ENCODE results near the gene UBASH3B.

Gene UBASH3B

DNA sequence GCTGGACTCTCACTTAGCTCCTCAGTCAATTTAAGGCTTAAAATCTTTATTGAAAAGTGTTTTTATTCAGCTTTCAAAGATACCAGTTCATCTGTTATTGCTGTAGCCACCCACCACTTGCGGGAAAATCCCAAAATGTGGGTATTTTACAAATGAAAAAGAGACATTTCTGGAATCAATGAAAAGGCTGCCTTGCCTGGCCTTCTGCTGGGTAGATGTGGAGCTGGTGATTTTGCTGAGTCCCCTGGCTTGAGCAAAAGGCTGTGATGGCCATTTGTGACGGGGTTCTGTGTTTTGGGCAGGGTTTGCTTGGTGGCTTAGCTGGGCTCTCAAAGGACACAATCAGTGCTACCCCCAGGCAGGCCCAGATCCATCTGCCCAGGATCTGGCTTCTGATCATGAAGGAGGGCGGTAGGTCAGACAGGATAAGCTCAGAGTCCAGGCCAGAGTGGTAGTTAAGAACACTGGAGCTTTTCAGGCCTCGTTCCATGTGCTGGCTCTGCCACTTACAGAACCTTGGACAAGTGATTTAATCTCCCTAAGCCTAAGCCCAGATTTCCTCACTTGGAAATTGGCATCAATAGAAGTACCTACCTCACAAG is 36.1 kb downstream of the UBASH3B start:
- TF ChIP-seq FOXP2 (optimal IDR thresholded peaks at IDR 0.05; ENCODE audit: borderline replicate concordance, extremely low read depth, extremely low read length, insufficient read depth) (no peak), SIN3A (IDR thresholded peaks at IDR 0.05; ENCODE audit: borderline replicate concordance, insufficient read depth, low read length) (no peak), POLR2AphosphoS5 (IDR thresholded peaks at IDR 0.05; ENCODE audit: low read depth, low read length) (no peak), TAF1 (IDR thresholded peaks at IDR 0.05; ENCODE audit: borderline replicate concordance, insufficient read depth, low read length) (no peak)
- TF ChIP-seq, protein P1, sequence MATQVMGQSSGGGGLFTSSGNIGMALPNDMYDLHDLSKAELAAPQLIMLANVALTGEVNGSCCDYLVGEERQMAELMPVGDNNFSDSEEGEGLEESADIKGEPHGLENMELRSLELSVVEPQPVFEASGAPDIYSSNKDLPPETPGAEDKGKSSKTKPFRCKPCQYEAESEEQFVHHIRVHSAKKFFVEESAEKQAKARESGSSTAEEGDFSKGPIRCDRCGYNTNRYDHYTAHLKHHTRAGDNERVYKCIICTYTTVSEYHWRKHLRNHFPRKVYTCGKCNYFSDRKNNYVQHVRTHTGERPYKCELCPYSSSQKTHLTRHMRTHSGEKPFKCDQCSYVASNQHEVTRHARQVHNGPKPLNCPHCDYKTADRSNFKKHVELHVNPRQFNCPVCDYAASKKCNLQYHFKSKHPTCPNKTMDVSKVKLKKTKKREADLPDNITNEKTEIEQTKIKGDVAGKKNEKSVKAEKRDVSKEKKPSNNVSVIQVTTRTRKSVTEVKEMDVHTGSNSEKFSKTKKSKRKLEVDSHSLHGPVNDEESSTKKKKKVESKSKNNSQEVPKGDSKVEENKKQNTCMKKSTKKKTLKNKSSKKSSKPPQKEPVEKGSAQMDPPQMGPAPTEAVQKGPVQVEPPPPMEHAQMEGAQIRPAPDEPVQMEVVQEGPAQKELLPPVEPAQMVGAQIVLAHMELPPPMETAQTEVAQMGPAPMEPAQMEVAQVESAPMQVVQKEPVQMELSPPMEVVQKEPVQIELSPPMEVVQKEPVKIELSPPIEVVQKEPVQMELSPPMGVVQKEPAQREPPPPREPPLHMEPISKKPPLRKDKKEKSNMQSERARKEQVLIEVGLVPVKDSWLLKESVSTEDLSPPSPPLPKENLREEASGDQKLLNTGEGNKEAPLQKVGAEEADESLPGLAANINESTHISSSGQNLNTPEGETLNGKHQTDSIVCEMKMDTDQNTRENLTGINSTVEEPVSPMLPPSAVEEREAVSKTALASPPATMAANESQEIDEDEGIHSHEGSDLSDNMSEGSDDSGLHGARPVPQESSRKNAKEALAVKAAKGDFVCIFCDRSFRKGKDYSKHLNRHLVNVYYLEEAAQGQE (IDR thresholded peaks at IDR 0.05; ENCODE audit: insufficient read depth in 1 of 2, low read depth in 2 of 2, low read length in 2 of 2) = no peak

DNA sequence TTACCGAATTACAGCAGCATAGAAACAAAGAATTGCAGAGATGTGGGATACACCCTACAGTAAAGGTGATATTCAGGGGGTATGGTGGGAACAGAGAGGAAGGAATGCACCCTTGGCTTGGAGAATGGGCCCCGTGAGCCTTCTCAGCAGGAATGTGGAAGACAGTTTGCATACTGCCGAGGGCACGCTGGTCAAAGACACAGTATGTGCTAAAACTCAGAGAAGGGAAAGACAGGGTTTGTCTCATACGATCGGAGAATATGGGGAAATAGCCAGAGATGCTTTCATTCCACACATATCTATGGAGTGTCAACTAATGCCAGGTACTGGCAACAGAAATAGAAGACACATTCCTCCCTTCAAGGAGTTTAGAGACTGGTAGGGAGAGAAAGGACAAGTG is 36.9 kb downstream of the UBASH3B start:
- TF ChIP-seq POLR2AphosphoS5 (IDR thresholded peaks at IDR 0.05; ENCODE audit: low read depth, low read length) (no peak), SIN3A (IDR thresholded peaks at IDR 0.05; ENCODE audit: borderline replicate concordance, insufficient read depth, low read length) (no peak), FOXP2 (optimal IDR thresholded peaks at IDR 0.05; ENCODE audit: borderline replicate concordance, extremely low read depth, extremely low read length, insufficient read depth) (no peak), TAF1 (IDR thresholded peaks at IDR 0.05; ENCODE audit: borderline replicate concordance, insufficient read depth, low read length) (no peak)
- TF ChIP-seq, protein P1 (IDR thresholded peaks at IDR 0.05; ENCODE audit: insufficient read depth in 1 of 2, low read depth in 2 of 2, low read length in 2 of 2) = no peak

DNA sequence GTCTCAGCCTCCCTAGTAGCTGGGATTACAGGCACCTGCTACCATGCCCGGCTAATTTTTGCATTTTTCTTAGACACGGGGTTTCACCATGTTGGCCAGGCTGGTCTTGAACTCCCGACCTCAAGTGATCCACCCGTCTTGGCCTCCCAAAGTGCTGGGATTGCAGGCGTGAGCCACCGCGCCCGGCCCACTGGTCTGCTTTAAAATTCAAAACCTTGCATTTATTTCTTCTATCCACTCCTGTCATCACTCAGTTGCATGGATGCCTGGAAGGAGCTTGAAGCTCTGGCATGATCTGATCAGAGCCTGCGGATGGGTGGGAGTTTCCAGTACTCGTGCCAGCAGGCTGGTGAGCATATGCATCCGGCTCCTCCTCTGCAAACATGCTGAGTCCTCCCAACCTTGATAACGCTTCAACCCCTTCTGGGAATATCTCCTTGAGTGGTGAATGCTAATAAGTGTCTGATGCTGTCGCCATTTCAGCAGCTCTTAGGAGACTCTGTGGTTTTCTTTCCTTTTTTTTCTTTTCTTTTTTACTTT is 39.6 kb downstream of the UBASH3B start:
- TF ChIP-seq FOXP2 (optimal IDR thresholded peaks at IDR 0.05; ENCODE audit: borderline replicate concordance, extremely low read depth, extremely low read length, insufficient read depth) (peak; percentile 36), POLR2AphosphoS5 (IDR thresholded peaks at IDR 0.05; ENCODE audit: low read depth, low read length) (peak; percentile 23; the same call in 1 of the 2 replicates), SIN3A (IDR thresholded peaks at IDR 0.05; ENCODE audit: borderline replicate concordance, insufficient read depth, low read length) (no peak), TAF1 (IDR thresholded peaks at IDR 0.05; ENCODE audit: borderline replicate concordance, insufficient read depth, low read length) (no peak)

DNA sequence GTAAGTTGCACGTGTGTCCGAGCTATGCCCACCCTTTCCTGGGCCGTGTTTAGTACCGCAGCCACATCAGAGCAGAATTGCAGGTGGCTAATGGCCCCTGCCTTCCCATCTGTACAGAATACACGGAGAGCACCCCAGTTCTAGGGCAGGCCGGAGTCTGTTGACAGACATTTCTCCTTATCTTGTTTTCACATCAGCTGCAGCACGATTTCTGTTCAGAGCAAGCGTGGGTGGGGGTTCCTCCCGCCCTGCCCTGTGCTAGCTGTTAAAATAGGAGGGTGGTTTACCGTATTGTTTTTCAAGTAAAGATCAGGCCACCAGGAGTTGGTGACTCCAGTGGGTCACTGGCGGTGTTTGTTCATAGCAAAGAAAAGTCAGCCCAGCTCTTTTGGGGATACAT is 41.1 kb downstream of the UBASH3B start:
- TF ChIP-seq SIN3A (IDR thresholded peaks at IDR 0.05; ENCODE audit: borderline replicate concordance, insufficient read depth, low read length) (no peak), POLR2AphosphoS5 (IDR thresholded peaks at IDR 0.05; ENCODE audit: low read depth, low read length) (no peak), FOXP2 (optimal IDR thresholded peaks at IDR 0.05; ENCODE audit: borderline replicate concordance, extremely low read depth, extremely low read length, insufficient read depth) (no peak), TAF1 (IDR thresholded peaks at IDR 0.05; ENCODE audit: borderline replicate concordance, insufficient read depth, low read length) (no peak)
- TF ChIP-seq, protein P1 (IDR thresholded peaks at IDR 0.05; ENCODE audit: insufficient read depth in 1 of 2, low read depth in 2 of 2, low read length in 2 of 2) = no peak

DNA sequence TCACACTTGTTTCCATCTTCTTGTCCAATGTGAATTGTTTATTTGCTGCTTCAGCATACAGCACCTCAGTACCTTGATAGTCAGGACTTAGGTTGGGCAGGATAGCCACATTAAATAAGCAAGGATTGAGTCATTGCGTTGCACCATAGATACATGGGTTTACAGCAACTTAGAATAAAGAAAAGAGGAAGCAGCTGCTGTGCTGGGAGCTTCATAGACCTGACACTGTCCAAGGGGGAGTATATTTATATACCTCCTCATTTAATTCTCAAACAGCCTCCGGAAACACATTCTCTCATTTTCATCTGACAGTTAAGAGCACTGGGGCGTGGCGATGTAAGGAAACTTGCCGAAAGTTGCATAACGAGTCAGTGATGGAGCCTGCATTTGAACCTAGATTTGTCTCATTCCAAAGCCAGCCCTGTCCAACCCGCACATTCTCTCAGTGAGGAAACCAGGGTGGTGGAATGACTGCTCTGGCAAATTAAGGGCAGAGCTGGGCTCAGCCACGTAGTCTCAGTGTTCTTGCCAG is 42.2 kb downstream of the UBASH3B start:
- TF ChIP-seq, protein P1 (IDR thresholded peaks at IDR 0.05; ENCODE audit: insufficient read depth in 1 of 2, low read depth in 2 of 2, low read length in 2 of 2) = peak in 1 of 2 experiments; percentile 15; a peak in 1 of 4 replicates
- TF ChIP-seq FOXP2 (optimal IDR thresholded peaks at IDR 0.05; ENCODE audit: borderline replicate concordance, extremely low read depth, extremely low read length, insufficient read depth) (no peak), SIN3A (IDR thresholded peaks at IDR 0.05; ENCODE audit: borderline replicate concordance, insufficient read depth, low read length) (peak; percentile 98), TAF1 (IDR thresholded peaks at IDR 0.05; ENCODE audit: borderline replicate concordance, insufficient read depth, low read length) (no peak), POLR2AphosphoS5 (IDR thresholded peaks at IDR 0.05; ENCODE audit: low read depth, low read length) (peak; percentile 52)

All from PFSK-1 (cell line).